Ascending aorta (tissue), 2 donors: Measurements from ENCODE around the gene THRA. TPM values are rescaled to one million over a fixed set of nuclear protein-coding genes. Genes with fewer than 3 reads are reported as not detected.

Experiments used
- DNase-seq, 2 donors: peaks; one replicate each; pipeline ENCODE4 v3.0.0-alpha.2; 2019; ENCODE audit warnings: low spot score in 2 of 2
- H3K27ac ChIP-seq, 2 donors: fragments of 200-600 bp; sonication (generic); one replicate each; pipeline ENCODE4 v1.5.1; 2016 to 2017; ENCODE audit warnings: mild to moderate bottlenecking in 1 of 2
- H3K27me3 ChIP-seq: fragments of 200-600 bp; sonication (generic); one replicate; pipeline ENCODE4 v1.5.1; 2017
- H3K36me3 ChIP-seq, 2 donors: fragments of 200-600 bp; sonication (generic); one replicate each; pipeline ENCODE4 v1.5.1; 2016
- H3K4me1 ChIP-seq, 2 donors: fragments of 200-600 bp; sonication (generic); one replicate each; pipeline ENCODE4 v1.5.1; 2016 to 2017; ENCODE audit warnings: mild to moderate bottlenecking in 1 of 2
- H3K4me3 ChIP-seq, 2 donors: fragments of 200-600 bp; sonication (generic); one replicate each; pipeline ENCODE4 v1.5.1; 2016 to 2017; ENCODE audit warnings: mild to moderate bottlenecking in 1 of 2
- H3K9me3 ChIP-seq, 2 donors: fragments of 200-600 bp; sonication (generic); one replicate each; pipeline ENCODE4 v1.5.1; 2016
- CTCF ChIP-seq, 3 experiments: fragments of 200-600 bp in 2 of 3; fragments of 450-650 bp in 1 of 3; sonication (generic) in 2 of 3; IDR thresholded peaks; one replicate each; pipeline ENCODE4 v1.5.1; 2016 to 2019; ENCODE audit warnings: antibody characterized with exemption in 3 of 3, mild to moderate bottlenecking in 1 of 3, moderate library complexity in 1 of 3
- intact Hi-C: fragments of 100-400 bp; cut with DNase I; formaldehyde crosslinking; loops from one replicate; pipeline ENCODE4 v1.15.1; 2023
- total RNA-seq: library from RNA; depleted of rRNA; stranded (reverse); fragments of >200 nt; gene quantifications from one replicate; pipeline ENCODE4 v1.1.0, GENCODE V29; 2016

The THRA gene
- total RNA-seq, 1 donor from 2014 or later, result 35.4 TPM

GRCh38 chr17:40106760-40107521 is 44.2 kb downstream of the THRA start:
- no peak for TF ChIP-seq CTCF (IDR thresholded peaks at IDR 0.05)
- Histone ChIP-seq H3K36me3 (no peaks in the 10 kb centered on the region), H3K27ac (peak overlapping the region; percentile 90 to 97), H3K4me3 (peak overlapping the region in 1 of 2 donors; percentile 9), H3K4me1 (peaks cover 29 to 85% of the 10 kb centered on the region in 2 donors), H3K27me3 (no peaks in the 10 kb centered on the region), H3K9me3 (no peaks in the 10 kb centered on the region)
- intact Hi-C loops, result no loop called here
- DNase-seq, result no peak

GRCh38 chr17:40107522-40108174 is 44.9 kb downstream of the THRA start:
- Histone ChIP-seq H3K9me3 (no peaks in the 10 kb centered on the region), H3K4me3 (peak overlapping the region in 1 of 2 donors; percentile 35), H3K4me1 (peaks cover 34 to 88% of the 10 kb centered on the region in 2 donors), H3K36me3 (no peaks in the 10 kb centered on the region), H3K27me3 (no peaks in the 10 kb centered on the region), H3K27ac (peak overlapping the region; percentile 90 to 97)
- DNase-seq, result no peak
- intact Hi-C loops, result no loop called here
- TF ChIP-seq CTCF (IDR thresholded peaks at IDR 0.05), result no peak

GRCh38 chr17:40108970-40109824 is 46.4 kb downstream of the THRA start:
- Histone ChIP-seq H3K27me3 (no peaks in the 10 kb centered on the region), H3K4me3 (peak overlapping the region in 1 of 2 donors; percentile 29), H3K36me3 (no peaks in the 10 kb centered on the region), H3K27ac (peak overlapping the region; percentile 90 to 97), H3K9me3 (no peaks in the 10 kb centered on the region), H3K4me1 (peaks cover 41 to 85% of the 10 kb centered on the region in 2 donors)
- intact Hi-C loops, result no loop called here
- TF ChIP-seq CTCF (IDR thresholded peaks at IDR 0.05), result no peak
- no peak for DNase-seq

- no peak for DNase-seq
- Histone ChIP-seq H3K9me3 (no peaks in the 10 kb centered on the region), H3K36me3 (no peaks in the 10 kb centered on the region), H3K4me1 (peaks cover 45 to 78% of the 10 kb centered on the region in 2 donors), H3K27ac (peak overlapping the region; percentile 90 to 97), H3K27me3 (no peaks in the 10 kb centered on the region), H3K4me3 (peak overlapping the region in 1 of 2 donors; percentile 41)
- intact Hi-C loops, result loop anchor here (2.0 kb wide), 2 partner anchors 17 to 35 kb away; no protein-coding TSS in a partner anchor
- TF ChIP-seq CTCF (IDR thresholded peaks at IDR 0.05), result no peak
Measured at GRCh38 chr17:40110026-40110845, 47.5 kb downstream of the THRA start.
